ENCODE data around the gene TIMM21.

Gene TIMM21

GRCh38 chr18:74172697-74173433, 24.5 kb downstream of the TIMM21 start:
- Histone ChIP-seq H3K9me3 (ENCODE audit: insufficient read depth, low read depth, low read length) (no peaks in the 10 kb centered on the region), H3K9me2 (replicated peaks; ENCODE audit: low read depth, low read length) (no peaks in the 10 kb centered on the region), H3K4me1 (ENCODE audit: insufficient read depth, low read length, poor library complexity, severe bottlenecking) (peaks cover 3% of the 10 kb centered on the region), H4K20me1 (ENCODE audit: insufficient read depth, low read length, poor library complexity, severe bottlenecking) (no peaks in the 10 kb centered on the region), H2AFZ (ENCODE audit: low read length) (peak overlapping the region; percentile 98), H3K27me3 (ENCODE audit: insufficient read depth, low read length, poor library complexity, severe bottlenecking) (peaks cover 4% of the 10 kb centered on the region), H3K9ac (ENCODE audit: low read depth, low read length, poor library complexity, severe bottlenecking) (peak overlapping the region; percentile 24), H3K4me3 (ENCODE audit: low read length, poor library complexity, severe bottlenecking) (peak overlapping the region; percentile 63), H3K4me2 (ENCODE audit: low read depth, low read length, poor library complexity, severe bottlenecking) (peak overlapping the region; percentile 61), H3K79me2 (ENCODE audit: insufficient read depth, low read length) (no peaks in the 10 kb centered on the region), H3K36me3 (ENCODE audit: insufficient read depth, low read length) (no peaks in the 10 kb centered on the region), H3F3A (ENCODE audit: low read depth) (no peaks in the 10 kb centered on the region)
- TF ChIP-seq CTCF (conservative IDR thresholded peaks at IDR 0.05; ENCODE audit: low read length) = no peak

- no peak for TF ChIP-seq EZH2phosphoT487 (IDR thresholded peaks at IDR 0.05; ENCODE audit: borderline replicate concordance)
- H3K9me2 ChIP-seq (replicated peaks; ENCODE audit: low read depth, low read length) = no peaks in the 10 kb centered on the region
- no peaks in the 10 kb centered on the region for H4K20me1 ChIP-seq (ENCODE audit: insufficient read depth, low read length, poor library complexity, severe bottlenecking)
- no peaks in the 10 kb centered on the region for H3K79me2 ChIP-seq (ENCODE audit: insufficient read depth, low read length)
- no peak overlapping the region for H3K9ac ChIP-seq (ENCODE audit: low read depth, low read length, poor library complexity, severe bottlenecking)
- peaks cover 3% of the 10 kb centered on the region for H3K4me1 ChIP-seq (ENCODE audit: insufficient read depth, low read length, poor library complexity, severe bottlenecking)
- no peaks in the 10 kb centered on the region for H3K36me3 ChIP-seq (ENCODE audit: insufficient read depth, low read length)
- no peak overlapping the region for H3K4me2 ChIP-seq (ENCODE audit: low read depth, low read length, poor library complexity, severe bottlenecking)
- H2AFZ ChIP-seq (ENCODE audit: low read length) = no peak overlapping the region
- H3K27me3 ChIP-seq (ENCODE audit: insufficient read depth, low read length, poor library complexity, severe bottlenecking) = peaks cover 4% of the 10 kb centered on the region
- H3F3A ChIP-seq (ENCODE audit: low read depth) = no peaks in the 10 kb centered on the region
- H3K4me3 ChIP-seq (ENCODE audit: low read length, poor library complexity, severe bottlenecking) = no peak overlapping the region
- H3K9me3 ChIP-seq (ENCODE audit: insufficient read depth, low read depth, low read length) = no peaks in the 10 kb centered on the region
These were observed 25.1 kb downstream of the TIMM21 start for GRCh38 chr18:74173434-74173750.

- Histone ChIP-seq H3K9me3 (ENCODE audit: insufficient read depth, low read depth, low read length) (no peaks in the 10 kb centered on the region), H3K9me2 (replicated peaks; ENCODE audit: low read depth, low read length) (no peaks in the 10 kb centered on the region), H3K27me3 (ENCODE audit: insufficient read depth, low read length, poor library complexity, severe bottlenecking) (no peaks in the 10 kb centered on the region), H3K4me3 (ENCODE audit: low read length, poor library complexity, severe bottlenecking) (no peak overlapping the region), H2AFZ (ENCODE audit: low read length) (no peak overlapping the region), H4K20me1 (ENCODE audit: insufficient read depth, low read length, poor library complexity, severe bottlenecking) (no peaks in the 10 kb centered on the region), H3K9ac (ENCODE audit: low read depth, low read length, poor library complexity, severe bottlenecking) (no peak overlapping the region), H3K79me2 (ENCODE audit: insufficient read depth, low read length) (no peaks in the 10 kb centered on the region), H3K4me1 (ENCODE audit: insufficient read depth, low read length, poor library complexity, severe bottlenecking) (peaks cover 3% of the 10 kb centered on the region), H3F3A (ENCODE audit: low read depth) (no peaks in the 10 kb centered on the region), H3K4me2 (ENCODE audit: low read depth, low read length, poor library complexity, severe bottlenecking) (no peak overlapping the region), H3K36me3 (ENCODE audit: insufficient read depth, low read length) (no peaks in the 10 kb centered on the region)
- TF ChIP-seq EZH2phosphoT487 (IDR thresholded peaks at IDR 0.05; ENCODE audit: borderline replicate concordance) (no peak), CTCF (conservative IDR thresholded peaks at IDR 0.05; ENCODE audit: low read length) (no peak)
These were observed 27.3 kb downstream of the TIMM21 start for GRCh38 chr18:74175658-74176057.

GRCh38 chr18:74178884-74179283, 30.6 kb downstream of the TIMM21 start:
- Histone ChIP-seq H3K9ac (ENCODE audit: low read depth, low read length, poor library complexity, severe bottlenecking) (no peak overlapping the region), H3K4me3 (ENCODE audit: low read length, poor library complexity, severe bottlenecking) (no peak overlapping the region), H4K20me1 (ENCODE audit: insufficient read depth, low read length, poor library complexity, severe bottlenecking) (no peaks in the 10 kb centered on the region), H3K9me3 (ENCODE audit: insufficient read depth, low read depth, low read length) (no peaks in the 10 kb centered on the region), H3K9me2 (replicated peaks; ENCODE audit: low read depth, low read length) (no peaks in the 10 kb centered on the region), H3K36me3 (ENCODE audit: insufficient read depth, low read length) (no peaks in the 10 kb centered on the region), H3K4me1 (ENCODE audit: insufficient read depth, low read length, poor library complexity, severe bottlenecking) (no peaks in the 10 kb centered on the region), H2AFZ (ENCODE audit: low read length) (no peak overlapping the region), H3K79me2 (ENCODE audit: insufficient read depth, low read length) (no peaks in the 10 kb centered on the region), H3F3A (ENCODE audit: low read depth) (no peaks in the 10 kb centered on the region), H3K27me3 (ENCODE audit: insufficient read depth, low read length, poor library complexity, severe bottlenecking) (no peaks in the 10 kb centered on the region), H3K4me2 (ENCODE audit: low read depth, low read length, poor library complexity, severe bottlenecking) (no peak overlapping the region)
- TF ChIP-seq EZH2phosphoT487 (IDR thresholded peaks at IDR 0.05; ENCODE audit: borderline replicate concordance) (no peak), CTCF (conservative IDR thresholded peaks at IDR 0.05; ENCODE audit: low read length) (no peak)
